DND-41 (cell line): ENCODE data around the gene ABCC10.

Source experiments
- CTCF ChIP-seq: IDR thresholded peaks from 2 replicates; pipeline ENCODE4 v1.5.1; 2012; ENCODE audit warnings: borderline replicate concordance, low read length, moderate library complexity, mild to moderate bottlenecking; ENCODE audit not compliant: poor library complexity, severe bottlenecking; ENCODE audit errors: extremely low read depth
- EZH2 ChIP-seq: IDR thresholded peaks from 3 replicates; pipeline ENCODE4 v1.6.1; 2012; ENCODE audit warnings: borderline replicate concordance, low read depth, mild to moderate bottlenecking, moderate library complexity, low read length, inconsistent platforms; ENCODE audit not compliant: severe bottlenecking

DNA sequence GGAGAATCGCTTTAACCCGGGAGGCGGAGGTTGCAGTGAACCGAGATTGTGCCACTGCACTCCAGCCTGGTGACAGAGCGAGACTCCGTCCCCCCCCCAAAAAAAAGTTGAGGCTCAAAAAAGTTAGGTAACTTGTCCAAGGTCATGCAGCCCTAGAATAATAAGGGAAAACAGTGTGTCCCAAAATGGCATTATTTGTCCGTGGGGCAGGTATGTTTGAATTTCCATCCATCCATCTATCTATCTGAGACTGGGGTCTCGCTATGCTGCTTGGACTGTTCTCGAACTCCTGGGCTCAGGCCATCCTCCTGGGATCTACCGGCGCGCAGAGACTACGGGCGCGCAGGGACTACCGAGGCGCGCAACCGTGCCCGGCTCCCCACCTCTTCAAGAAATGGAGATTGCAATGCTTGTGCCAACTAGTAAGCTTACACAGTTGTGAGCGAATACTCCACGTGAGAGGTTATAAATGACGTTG lies 374 bp upstream of the ABCC10 start:
- TF ChIP-seq CTCF, result no peak
- no peak for TF ChIP-seq EZH2
